Measurements from ENCODE around the gene BACE1-AS.

The BACE1-AS gene

GRCh38 chr11:117255966-117256365 is 35.2 kb upstream of the BACE1-AS start:
- Histone ChIP-seq H3K79me2 (ENCODE audit: insufficient read depth, low read length) (no peaks in the 10 kb centered on the region), H3F3A (ENCODE audit: insufficient read depth) (no peaks in the 10 kb centered on the region), H3K36me3 (ENCODE audit: low read length) (no peaks in the 10 kb centered on the region), H3K9me3 (ENCODE audit: insufficient read depth, low read length) (no peaks in the 10 kb centered on the region), H2AFZ (ENCODE audit: low read depth, low read length, severe bottlenecking) (no peak overlapping the region), H3K9me2 (replicated peaks; ENCODE audit: insufficient read depth, low read length) (no peaks in the 10 kb centered on the region), H3K4me2 (ENCODE audit: low read depth, low read length, poor library complexity, severe bottlenecking) (no peak overlapping the region), H3K27me3 (ENCODE audit: low read length) (no peaks in the 10 kb centered on the region), H3K27ac (ENCODE audit: low read depth, low read length) (no peak overlapping the region), H3K9ac (ENCODE audit: low read length) (no peak overlapping the region), H4K20me1 (ENCODE audit: low read depth, low read length) (no peaks in the 10 kb centered on the region), H3K4me3 (ENCODE audit: insufficient read depth, low read length, poor library complexity, severe bottlenecking) (no peak overlapping the region)
- TF ChIP-seq EZH2phosphoT487 (conservative IDR thresholded peaks at IDR 0.05; ENCODE audit: low read length), result no peak
- no peak for TF ChIP-seq CTCF (IDR thresholded peaks at IDR 0.05; ENCODE audit: insufficient read depth, low read length, poor library complexity, severe bottlenecking)

GRCh38 chr11:117256573-117256972 is 34.6 kb upstream of the BACE1-AS start:
- Histone ChIP-seq H3K36me3 (ENCODE audit: low read length) (no peaks in the 10 kb centered on the region), H3K9ac (ENCODE audit: low read length) (no peak overlapping the region), H2AFZ (ENCODE audit: low read depth, low read length, severe bottlenecking) (no peak overlapping the region), H3K4me3 (ENCODE audit: insufficient read depth, low read length, poor library complexity, severe bottlenecking) (no peak overlapping the region), H4K20me1 (ENCODE audit: low read depth, low read length) (no peaks in the 10 kb centered on the region), H3K79me2 (ENCODE audit: insufficient read depth, low read length) (no peaks in the 10 kb centered on the region), H3K27ac (ENCODE audit: low read depth, low read length) (no peak overlapping the region), H3K9me2 (replicated peaks; ENCODE audit: insufficient read depth, low read length) (no peaks in the 10 kb centered on the region), H3F3A (ENCODE audit: insufficient read depth) (no peaks in the 10 kb centered on the region), H3K27me3 (ENCODE audit: low read length) (no peaks in the 10 kb centered on the region), H3K4me2 (ENCODE audit: low read depth, low read length, poor library complexity, severe bottlenecking) (no peak overlapping the region), H3K9me3 (ENCODE audit: insufficient read depth, low read length) (no peaks in the 10 kb centered on the region)
- TF ChIP-seq CTCF (IDR thresholded peaks at IDR 0.05; ENCODE audit: insufficient read depth, low read length, poor library complexity, severe bottlenecking) (no peak), EZH2phosphoT487 (conservative IDR thresholded peaks at IDR 0.05; ENCODE audit: low read length) (no peak)

- Histone ChIP-seq H3K4me2 (ENCODE audit: low read depth, low read length, poor library complexity, severe bottlenecking) (no peak overlapping the region), H4K20me1 (ENCODE audit: low read depth, low read length) (no peaks in the 10 kb centered on the region), H3K27me3 (ENCODE audit: low read length) (no peaks in the 10 kb centered on the region), H3K9me3 (ENCODE audit: insufficient read depth, low read length) (no peaks in the 10 kb centered on the region), H2AFZ (ENCODE audit: low read depth, low read length, severe bottlenecking) (no peak overlapping the region), H3K36me3 (ENCODE audit: low read length) (no peaks in the 10 kb centered on the region), H3K9ac (ENCODE audit: low read length) (no peak overlapping the region), H3K9me2 (replicated peaks; ENCODE audit: insufficient read depth, low read length) (no peaks in the 10 kb centered on the region), H3F3A (ENCODE audit: insufficient read depth) (no peaks in the 10 kb centered on the region), H3K27ac (ENCODE audit: low read depth, low read length) (no peak overlapping the region), H3K79me2 (ENCODE audit: insufficient read depth, low read length) (no peaks in the 10 kb centered on the region), H3K4me3 (ENCODE audit: insufficient read depth, low read length, poor library complexity, severe bottlenecking) (no peak overlapping the region)
- no peak for TF ChIP-seq EZH2phosphoT487 (conservative IDR thresholded peaks at IDR 0.05; ENCODE audit: low read length)
- no peak for TF ChIP-seq CTCF (IDR thresholded peaks at IDR 0.05; ENCODE audit: insufficient read depth, low read length, poor library complexity, severe bottlenecking)
These were observed 32.6 kb upstream of the BACE1-AS start for GRCh38 chr11:117258576-117258975.

Data from SU-DHL-6 (cell line).